GM12873 (cell line): ENCODE results near the gene C5orf46.

Experiments used
- TF ChIP-seq, protein P1 (sequence below): IDR thresholded peaks from 2 replicates; pipeline ENCODE4 v1.5.1; 2012; ENCODE audit warnings: low read depth, mild to moderate bottlenecking, moderate library complexity, low read length, control low read depth; ENCODE audit not compliant: insufficient read depth; ENCODE audit errors: missing control alignments

C5orf46 gene

DNA sequence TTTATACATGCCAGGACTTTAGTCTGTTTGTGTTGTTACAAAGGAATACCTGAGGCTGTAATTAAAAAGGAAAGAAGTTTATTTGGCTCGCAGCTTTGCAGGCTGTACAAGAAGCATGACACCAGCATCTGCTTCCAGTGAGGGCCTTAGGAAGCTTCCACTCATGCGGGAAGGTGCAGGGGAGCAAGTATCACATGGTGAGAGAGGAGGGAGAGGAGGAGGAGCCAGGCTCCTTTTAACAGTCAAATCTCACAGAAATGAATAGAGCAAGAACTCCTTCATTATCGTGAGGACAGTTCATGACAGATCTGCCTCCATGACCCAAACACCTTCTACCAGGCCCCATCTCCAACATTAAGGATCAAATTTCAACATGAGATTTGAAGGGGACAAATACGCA, 18.7 kb upstream of the C5orf46 start:
- TF ChIP-seq, protein P1, sequence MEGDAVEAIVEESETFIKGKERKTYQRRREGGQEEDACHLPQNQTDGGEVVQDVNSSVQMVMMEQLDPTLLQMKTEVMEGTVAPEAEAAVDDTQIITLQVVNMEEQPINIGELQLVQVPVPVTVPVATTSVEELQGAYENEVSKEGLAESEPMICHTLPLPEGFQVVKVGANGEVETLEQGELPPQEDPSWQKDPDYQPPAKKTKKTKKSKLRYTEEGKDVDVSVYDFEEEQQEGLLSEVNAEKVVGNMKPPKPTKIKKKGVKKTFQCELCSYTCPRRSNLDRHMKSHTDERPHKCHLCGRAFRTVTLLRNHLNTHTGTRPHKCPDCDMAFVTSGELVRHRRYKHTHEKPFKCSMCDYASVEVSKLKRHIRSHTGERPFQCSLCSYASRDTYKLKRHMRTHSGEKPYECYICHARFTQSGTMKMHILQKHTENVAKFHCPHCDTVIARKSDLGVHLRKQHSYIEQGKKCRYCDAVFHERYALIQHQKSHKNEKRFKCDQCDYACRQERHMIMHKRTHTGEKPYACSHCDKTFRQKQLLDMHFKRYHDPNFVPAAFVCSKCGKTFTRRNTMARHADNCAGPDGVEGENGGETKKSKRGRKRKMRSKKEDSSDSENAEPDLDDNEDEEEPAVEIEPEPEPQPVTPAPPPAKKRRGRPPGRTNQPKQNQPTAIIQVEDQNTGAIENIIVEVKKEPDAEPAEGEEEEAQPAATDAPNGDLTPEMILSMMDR = no peak

DNA sequence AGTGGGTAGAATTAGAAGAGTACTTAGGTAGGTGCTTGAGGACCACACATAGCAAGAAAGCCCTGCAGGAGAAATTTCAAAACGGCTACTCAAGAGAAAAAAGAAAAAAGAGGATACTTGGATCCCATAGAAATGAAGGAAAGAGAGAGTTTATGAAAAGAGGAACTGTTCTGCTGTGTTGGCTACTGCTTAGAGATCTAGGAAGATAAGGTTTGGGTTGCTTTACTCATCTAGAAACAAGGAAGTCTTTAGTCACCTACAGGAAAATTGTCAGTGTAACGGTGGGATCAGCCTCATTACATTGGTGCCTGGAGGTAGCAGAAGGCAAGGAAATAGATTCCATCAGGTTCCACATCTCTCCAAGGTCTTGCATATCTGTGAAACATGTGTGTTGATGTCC, 14.8 kb upstream of the C5orf46 start:
- TF ChIP-seq, protein P1 = no peak

DNA sequence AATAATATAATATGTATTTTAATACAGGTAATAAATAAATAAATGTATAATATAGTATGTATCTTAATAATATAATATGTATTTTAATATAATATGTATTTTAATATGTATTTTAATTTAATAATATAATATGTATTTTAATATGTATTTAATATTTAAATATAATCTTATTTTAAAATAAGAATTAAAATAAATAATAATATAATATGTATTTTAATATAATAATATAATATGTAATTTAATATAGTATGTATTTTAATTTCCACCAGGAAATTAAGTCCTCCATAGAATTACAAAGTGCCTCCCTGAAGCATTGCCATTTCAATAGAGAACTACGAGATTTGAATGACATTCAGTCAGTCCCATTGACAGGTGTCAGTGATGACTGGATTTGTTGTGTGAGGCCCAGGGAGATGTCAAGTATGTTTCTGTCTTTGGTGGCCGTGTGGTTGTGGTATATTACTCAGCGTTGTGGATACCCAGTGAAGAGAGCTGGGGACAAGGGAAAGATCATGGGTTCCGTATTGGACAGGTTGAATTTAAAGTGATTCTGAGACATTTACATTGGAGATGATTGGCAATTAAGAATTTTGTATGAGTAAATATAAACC, 14.2 kb upstream of the C5orf46 start:
- TF ChIP-seq, protein P1 = no peak

DNA sequence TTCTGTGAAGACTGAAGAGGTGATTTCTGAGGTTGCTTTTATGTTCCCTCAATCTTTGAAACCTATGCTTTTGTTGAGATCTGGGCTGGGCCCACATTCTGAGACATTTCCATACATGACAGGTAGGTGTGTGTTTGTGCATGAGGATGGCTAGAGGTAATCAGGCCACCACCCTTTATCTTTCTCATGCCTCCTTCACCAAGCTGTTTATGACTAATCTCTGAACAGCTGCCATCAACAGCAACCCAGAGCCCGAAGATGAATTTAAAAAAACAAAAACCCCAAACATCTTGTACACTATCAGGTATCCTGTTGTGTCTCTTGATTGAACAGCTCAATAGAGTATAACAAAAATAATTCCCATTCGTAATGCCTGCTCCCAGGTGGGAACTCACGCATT, 12.6 kb upstream of the C5orf46 start:
- TF ChIP-seq, protein P1 = no peak

DNA sequence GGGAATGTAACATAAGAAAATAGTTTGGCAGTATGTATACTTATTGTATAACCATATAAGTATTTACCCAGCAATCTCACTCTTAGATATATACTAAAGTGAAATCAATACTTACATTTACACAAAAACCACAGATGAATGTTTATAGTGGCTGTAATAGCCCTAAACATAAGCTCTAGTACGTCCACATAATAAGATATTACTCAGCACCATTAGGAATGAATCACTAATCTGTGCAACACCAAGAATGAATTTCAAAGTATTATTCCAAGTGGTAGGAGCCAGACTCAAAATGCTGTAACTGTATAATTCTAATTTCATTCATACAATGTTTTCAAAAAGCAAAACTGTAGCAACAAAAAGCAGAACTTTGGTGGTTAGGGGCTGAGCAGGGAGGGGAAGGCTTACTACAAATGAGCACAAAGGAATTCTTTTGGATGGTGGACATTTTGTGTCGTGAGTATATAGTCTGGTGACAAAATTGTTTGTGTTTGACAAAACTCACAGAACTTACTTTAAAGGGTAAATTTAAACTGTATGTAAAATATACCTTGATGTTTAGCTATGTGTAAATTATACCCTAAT, 11.9 kb upstream of the C5orf46 start:
- TF ChIP-seq, protein P1 = no peak

DNA sequence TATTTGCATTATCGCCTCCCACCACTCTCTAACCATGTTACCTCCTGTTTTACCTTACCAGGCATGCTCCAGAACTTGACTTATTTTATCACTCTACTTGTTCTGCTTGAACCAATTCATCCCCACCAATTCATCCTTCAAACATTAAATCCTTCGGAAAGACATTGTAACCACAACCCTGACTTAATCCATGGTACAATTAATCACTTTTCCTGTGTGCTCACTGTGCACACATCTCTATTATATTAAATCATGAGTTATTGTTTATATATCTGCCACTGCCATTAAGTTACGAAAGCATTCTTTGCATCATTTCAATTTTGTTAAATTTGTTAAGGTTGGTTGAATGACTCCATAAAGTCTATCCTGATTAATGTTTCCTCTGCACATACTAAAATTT, 7.4 kb upstream of the C5orf46 start:
- TF ChIP-seq, protein P1 = no peak

DNA sequence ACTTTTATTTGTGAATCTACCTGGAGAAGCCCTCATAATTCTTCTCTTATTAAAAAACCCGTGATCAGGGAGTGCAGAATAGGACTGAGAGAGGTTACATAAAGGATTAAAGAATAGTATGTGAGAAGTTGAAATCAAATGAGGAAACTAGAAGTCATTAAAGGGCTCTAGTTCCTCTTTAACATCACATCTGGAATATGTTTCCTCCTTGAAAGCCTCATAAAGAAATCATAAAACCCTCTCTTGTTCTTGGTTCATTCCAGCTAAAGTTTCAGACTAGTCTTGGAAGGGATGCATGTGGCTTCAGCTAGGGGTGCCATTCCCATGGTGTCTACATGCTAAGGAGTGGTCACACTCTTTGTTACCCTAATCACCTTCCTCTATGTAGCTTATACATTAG, 5.7 kb upstream of the C5orf46 start:
- TF ChIP-seq, protein P1 = no peak
